OCI-M2 (cell line): Measurements from ENCODE around the gene TIAM2.
"Not testable (repeated sequence)": the region's sequence is repeated elsewhere in the genome, so short reads cannot be mapped to it uniquely, and the experiment has no call there.

Experiments
- DNase-seq: peaks from one replicate; lab custom pipeline; 2025; ENCODE audit not compliant: unreplicated experiment; lab: John Stamatoyannopoulos, UW

Gene TIAM2

GRCh38 chr6:155091756-155092155, 96.6 kb downstream of the TIAM2 start:
- no peak for DNase-seq

GRCh38 chr6:155093430-155093829, 98.3 kb downstream of the TIAM2 start:
- no peak for DNase-seq

- no peak for DNase-seq
These were observed 105.0 kb downstream of the TIAM2 start for GRCh38 chr6:155100087-155100486.

- no peak for DNase-seq
These were observed 105.5 kb downstream of the TIAM2 start for GRCh38 chr6:155100591-155100990.

- not testable (repeated sequence) for DNase-seq
These were observed 108.0 kb downstream of the TIAM2 start for GRCh38 chr6:155103083-155103645.

GRCh38 chr6:155103816-155104366, 108.8 kb downstream of the TIAM2 start:
- no peak for DNase-seq

- DNase-seq = no peak
These were observed 111.5 kb downstream of the TIAM2 start for GRCh38 chr6:155106456-155107115.

GRCh38 chr6:155107432-155108069, 112.4 kb downstream of the TIAM2 start:
- DNase-seq = no peak

- DNase-seq = no peak
These were observed 113.1 kb downstream of the TIAM2 start for GRCh38 chr6:155108070-155108820.

- DNase-seq = no peak
These were observed 115.6 kb downstream of the TIAM2 start for GRCh38 chr6:155110721-155111120.

GRCh38 chr6:155112757-155113156, 117.6 kb downstream of the TIAM2 start:
- DNase-seq = no peak

GRCh38 chr6:155115893-155116570, 120.9 kb downstream of the TIAM2 start:
- no peak for DNase-seq

- DNase-seq = no peak
These were observed 121.4 kb downstream of the TIAM2 start for GRCh38 chr6:155116571-155116910.

- no peak for DNase-seq
These were observed 122.1 kb downstream of the TIAM2 start for GRCh38 chr6:155117256-155117655.

GRCh38 chr6:155117785-155118184, 122.7 kb downstream of the TIAM2 start:
- no peak for DNase-seq

GRCh38 chr6:155119201-155119600, 124.1 kb downstream of the TIAM2 start:
- not testable (repeated sequence) for DNase-seq

GRCh38 chr6:155120034-155120433, 124.9 kb downstream of the TIAM2 start:
- no peak for DNase-seq

- DNase-seq = no peak
These were observed 126.2 kb downstream of the TIAM2 start for GRCh38 chr6:155121294-155121693.

GRCh38 chr6:155121699-155122098, 126.6 kb downstream of the TIAM2 start:
- DNase-seq = no peak

- DNase-seq = no peak
These were observed 127.3 kb downstream of the TIAM2 start for GRCh38 chr6:155122199-155122950.
